HS-5 (cell line): ENCODE data around the gene RAB39A.

Source experiments
- DNase-seq: peaks from one replicate; pipeline ENCODE4 v3.0.0-alpha.2; 2012; ENCODE audit warnings: low read depth

RAB39A gene

GRCh38 chr11:107962181-107962580, 33.9 kb downstream of the RAB39A start:
- DNase-seq = no peak

DNA sequence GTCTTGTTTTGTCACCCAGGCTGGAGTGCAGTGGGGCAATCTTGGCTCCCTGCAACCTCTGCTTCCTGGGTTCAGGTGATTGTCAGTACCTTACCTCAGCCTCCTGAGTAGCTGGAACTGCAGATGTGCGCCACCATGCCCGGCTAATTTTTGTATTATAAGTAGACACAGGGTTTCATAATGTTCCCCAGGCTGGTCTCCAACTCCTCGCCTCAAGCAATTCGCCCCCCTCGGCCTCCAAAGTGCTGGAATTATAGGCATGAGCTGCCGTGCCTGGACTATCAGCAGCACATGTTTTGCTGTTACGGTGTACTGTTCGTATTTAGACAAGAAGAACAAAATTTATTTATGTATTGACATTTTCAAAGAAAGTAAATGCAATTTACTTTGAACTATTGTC, 34.8 kb downstream of the RAB39A start:
- DNase-seq = no peak

- DNase-seq = no peak
Measured at GRCh38 chr11:107969219-107969618, 41.0 kb downstream of the RAB39A start.

DNA sequence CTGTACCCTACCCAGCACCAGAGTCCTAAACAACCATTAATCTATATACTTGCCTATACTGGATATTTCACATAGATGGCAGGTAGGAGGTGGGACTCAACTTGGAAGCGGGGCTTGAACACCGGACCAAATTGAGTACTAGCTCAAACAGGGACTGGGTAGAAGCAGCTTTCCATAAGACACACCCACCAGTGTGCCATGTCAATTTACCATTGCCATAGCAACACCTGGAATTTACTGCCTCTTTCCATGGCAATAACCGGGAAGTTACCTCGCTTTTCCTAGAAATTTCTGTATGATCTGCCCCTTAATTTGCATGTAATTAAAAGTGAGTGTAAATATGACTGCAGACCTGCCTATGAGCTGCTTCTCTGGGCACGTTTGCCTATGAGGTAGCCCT, 41.8 kb downstream of the RAB39A start:
- no peak for DNase-seq

- no peak for DNase-seq
Measured at GRCh38 chr11:107973641-107974040, 45.4 kb downstream of the RAB39A start.

- DNase-seq = no peak
Measured at GRCh38 chr11:107988397-107989158, 60.3 kb downstream of the RAB39A start.

DNA sequence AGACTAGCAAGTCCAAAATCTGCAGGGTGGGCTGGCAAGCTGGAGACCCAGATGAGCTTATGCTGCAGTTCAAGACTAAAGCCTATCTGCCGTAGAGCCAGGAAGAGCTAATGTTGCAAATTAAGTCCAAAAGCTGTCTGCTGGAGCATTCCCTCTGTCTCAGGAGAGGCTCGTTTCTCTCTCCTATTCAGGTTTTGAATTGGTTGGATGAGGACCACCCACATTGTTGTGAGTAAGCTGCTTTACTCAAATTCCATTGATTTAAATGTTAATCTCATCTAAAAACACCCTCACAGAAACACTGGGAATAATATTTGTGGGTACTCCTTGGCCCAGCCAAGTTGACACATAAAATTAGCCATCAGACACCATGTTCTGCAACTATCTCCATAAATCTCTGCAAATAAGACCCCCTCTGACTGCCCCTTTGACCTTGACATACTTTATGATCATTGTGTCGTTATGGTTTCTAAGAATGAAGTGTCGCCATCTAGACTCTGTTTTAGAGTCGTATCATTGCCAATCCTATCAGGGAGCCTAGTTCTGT, 63.7 kb downstream of the RAB39A start:
- no peak for DNase-seq

DNA sequence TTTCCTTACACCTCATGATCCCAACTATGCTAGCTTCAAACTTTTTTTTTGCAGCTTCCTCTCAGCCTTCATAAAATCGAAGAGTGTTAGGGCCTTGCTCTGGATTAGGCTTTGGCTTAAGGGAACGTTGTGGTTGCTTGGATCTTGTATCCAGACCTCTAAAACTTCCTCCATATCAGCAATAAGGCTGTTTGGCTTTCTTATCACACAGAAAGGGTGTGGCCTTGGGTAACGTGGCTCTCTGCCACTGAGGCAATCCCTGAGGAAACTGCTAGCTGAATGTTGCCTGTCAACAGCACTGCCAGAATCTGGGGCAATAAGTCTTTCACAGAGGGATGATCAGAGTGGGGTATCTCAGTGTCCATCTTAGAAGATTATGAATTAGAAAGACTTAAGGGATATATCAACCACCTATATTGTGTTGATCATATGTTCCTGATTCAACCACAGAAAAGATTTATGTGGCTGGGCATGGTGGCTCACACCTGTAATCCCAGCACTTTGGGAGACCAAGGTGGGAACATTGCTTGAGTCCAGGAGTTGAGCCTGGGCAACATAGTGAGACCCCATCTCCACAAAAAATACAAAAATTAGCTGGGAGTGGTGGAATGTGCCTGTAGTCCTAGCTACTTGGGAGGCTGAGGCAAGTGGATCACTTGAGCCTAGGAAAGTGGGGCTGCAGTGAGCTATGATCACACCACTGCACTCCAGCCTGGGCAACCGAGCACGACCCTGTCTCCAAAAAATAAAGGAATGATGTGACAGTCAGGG, 67.9 kb downstream of the RAB39A start:
- no peak for DNase-seq

GRCh38 chr11:107998761-107999160, 70.5 kb downstream of the RAB39A start:
- no peak for DNase-seq

- DNase-seq = no peak
Measured at GRCh38 chr11:107999759-108000455, 71.7 kb downstream of the RAB39A start.

DNA sequence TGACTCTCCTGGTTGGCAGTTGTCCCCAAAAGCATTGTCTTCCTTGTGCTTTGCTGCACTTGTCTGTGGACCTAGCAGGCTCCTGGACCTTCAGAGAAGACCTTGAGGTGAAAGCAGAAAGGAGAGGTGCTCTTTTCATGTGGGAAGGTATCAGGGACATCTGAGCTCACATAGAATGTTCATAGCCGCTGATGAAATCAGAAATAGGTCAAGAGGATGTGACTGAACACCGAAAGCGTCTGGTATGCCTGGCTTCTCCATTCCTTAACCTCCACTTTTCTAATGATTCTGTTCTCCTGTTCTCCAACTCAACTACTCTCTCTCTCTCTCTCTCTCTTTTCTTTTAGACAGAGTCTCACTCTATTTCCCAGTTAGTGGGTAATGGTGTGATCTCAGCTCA, 74.2 kb downstream of the RAB39A start:
- no peak for DNase-seq

DNA sequence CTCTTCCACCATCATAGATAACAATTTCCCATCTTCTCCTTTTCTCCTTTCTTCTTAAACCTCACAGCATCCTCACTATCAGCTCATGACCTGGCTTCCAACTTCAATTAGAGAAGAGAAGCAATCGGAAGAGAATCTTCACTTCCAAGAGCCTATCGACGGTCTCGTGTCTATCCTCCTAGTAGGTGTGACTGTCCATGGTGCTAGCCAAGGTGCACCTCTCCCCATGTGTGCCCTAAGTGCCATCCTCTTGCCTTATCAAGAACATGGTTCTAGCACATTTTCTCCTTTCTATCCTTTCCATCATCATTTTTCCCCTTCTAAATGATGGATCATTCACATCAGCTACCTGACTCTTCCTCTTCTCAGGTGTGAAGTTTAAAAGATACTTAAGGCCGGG, 75.4 kb downstream of the RAB39A start:
- DNase-seq = no peak

DNA sequence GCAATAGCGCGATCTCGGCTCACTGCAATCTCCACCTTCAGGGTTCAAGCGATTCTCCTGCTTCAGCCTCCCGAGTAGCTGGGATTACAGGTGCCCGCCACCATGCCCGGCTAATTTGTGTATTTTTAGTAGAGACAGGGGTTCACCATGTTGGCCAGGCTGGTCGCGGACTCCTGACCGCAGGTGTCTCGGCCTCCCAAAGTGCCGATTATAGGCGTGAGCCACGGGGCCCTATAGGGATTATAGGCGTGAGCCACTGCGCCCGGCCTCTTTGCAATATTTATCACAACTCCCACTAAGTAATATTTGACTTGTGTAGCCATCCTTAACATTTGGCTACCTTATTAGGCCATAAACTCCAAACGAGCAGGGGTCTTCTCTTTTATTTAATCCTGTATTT, 79.6 kb downstream of the RAB39A start:
- no peak for DNase-seq

GRCh38 chr11:108008656-108009496, 80.6 kb downstream of the RAB39A start, which contains the start of gene CUL5:
TSS of gene CUL5 (plus strand) at chr11:108008898. CDS start at chr11:108009349, 451 bp downstream.
- peak; percentile 77 for DNase-seq

DNA sequence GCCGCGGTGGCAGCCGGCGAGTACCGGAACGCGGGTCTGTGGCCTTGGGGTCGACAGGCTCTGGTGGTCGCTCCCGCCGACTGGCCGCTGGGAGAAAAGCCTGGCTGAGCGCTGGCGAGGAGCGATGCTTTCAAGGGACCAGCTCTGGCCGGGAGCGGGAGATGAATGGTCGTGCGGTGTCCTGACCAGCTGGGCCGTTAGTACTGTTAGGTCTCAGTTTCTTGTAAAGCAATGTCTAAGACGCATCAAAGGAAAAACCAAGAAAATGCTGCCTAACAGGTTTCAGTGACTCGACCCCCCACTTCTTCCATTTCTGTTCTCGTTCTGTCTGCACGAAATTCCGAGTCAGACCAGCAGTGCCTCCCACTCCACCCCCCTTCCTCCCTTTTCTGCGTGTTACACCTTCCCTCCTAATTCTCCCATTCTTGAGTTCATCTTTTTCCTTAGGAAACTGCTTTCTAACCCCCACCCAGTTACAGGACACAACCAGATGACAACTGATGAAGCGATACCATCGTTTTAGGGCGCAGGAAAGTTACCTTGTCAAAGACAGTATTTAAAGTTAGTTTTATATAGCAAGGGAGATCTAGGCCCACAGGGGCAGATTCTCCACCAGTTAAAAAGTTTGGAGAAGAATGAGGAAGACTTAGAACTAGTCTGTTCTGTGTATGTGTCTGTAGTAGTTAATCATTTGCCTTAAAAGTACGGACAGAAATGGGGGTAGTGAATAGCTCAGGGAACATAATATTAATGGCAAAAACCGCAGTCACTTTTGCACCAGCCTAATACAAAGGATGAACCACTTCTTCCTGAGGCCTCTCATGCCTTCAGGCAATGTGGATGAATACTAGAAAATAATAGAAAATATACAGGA, 81.5 kb downstream of the RAB39A start:
- no peak for DNase-seq

GRCh38 chr11:108012139-108012725, 84.0 kb downstream of the RAB39A start:
- no peak for DNase-seq
